IPS-15b (cell line): ENCODE measurements around the gene NFATC2.
"Not testable (repeated sequence)": the region's sequence is repeated elsewhere in the genome, so short reads cannot be mapped to it uniquely, and the experiment has no call there.

ENCODE experiments used
- H3K27me3 ChIP-seq: one replicate; pipeline ENCODE4 v1.6.1; 2013; ENCODE audit warnings: low read length; ENCODE audit not compliant: control insufficient read depth, insufficient read depth
- H3K36me3 ChIP-seq: one replicate; pipeline ENCODE4 v1.6.1; 2013; ENCODE audit warnings: low read length; ENCODE audit not compliant: control insufficient read depth, insufficient read depth
- H3K4me1 ChIP-seq: one replicate; pipeline ENCODE4 v1.6.1; 2013; ENCODE audit warnings: mild to moderate bottlenecking, low read length; ENCODE audit not compliant: control insufficient read depth, insufficient read depth
- H3K4me3 ChIP-seq: one replicate; pipeline ENCODE4 v1.5.1; 2013; ENCODE audit warnings: low read depth, low read length
- H3K9ac ChIP-seq: one replicate; pipeline ENCODE4 v1.6.1; 2013; ENCODE audit warnings: low read depth, mild to moderate bottlenecking, low read length
- H3K9me3 ChIP-seq: one replicate; pipeline ENCODE4 v1.6.1; 2013; ENCODE audit warnings: mild to moderate bottlenecking, low read length; ENCODE audit not compliant: control insufficient read depth, insufficient read depth

The NFATC2 gene

DNA sequence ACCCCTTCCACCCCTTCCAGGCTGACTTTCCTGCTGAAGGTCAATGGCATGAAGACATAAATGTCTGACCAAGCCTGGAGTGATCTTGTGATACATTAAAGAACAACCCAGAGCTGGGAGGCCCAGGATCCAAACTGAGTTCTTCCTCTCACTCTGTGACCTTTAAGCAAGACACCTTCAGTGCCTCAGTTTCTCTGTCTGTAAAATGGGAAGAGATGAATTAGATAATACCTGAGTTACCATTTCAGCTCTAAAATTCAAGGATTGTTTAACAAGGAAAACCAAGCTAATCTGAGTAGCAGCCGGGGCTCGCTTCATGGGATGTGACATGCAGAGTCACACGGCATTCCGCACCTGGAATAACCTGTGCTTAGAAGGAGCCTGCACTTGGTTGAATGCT lies 7.0 kb upstream of the NFATC2 start:
- no peak overlapping the region for H3K4me3 ChIP-seq
- no peaks in the 10 kb centered on the region for H3K4me1 ChIP-seq
- H3K9me3 ChIP-seq: no peaks in the 10 kb centered on the region
- no peak overlapping the region for H3K9ac ChIP-seq
- peaks cover 35% of the 10 kb centered on the region for H3K27me3 ChIP-seq
- no peaks in the 10 kb centered on the region for H3K36me3 ChIP-seq

DNA sequence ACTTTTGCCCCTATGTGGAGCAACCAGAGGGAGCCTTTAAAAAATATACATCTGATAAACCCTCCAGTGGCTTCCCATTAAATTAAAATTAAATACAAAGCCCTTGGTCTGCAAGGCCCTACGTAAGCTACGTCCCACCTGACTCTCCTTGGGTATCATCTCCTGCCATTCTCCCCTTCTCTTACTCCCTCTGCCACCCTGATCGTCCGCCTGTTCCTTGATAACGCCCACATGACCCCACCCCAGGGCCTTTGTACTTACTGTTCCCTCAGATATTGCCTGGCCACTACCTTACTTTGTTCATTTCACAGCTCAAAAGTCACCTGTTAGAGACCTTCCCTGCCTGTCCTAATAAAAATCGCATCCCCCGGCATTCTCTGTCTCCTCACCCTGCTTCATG lies 5.4 kb upstream of the NFATC2 start:
- Histone ChIP-seq H3K4me1 (no peaks in the 10 kb centered on the region), H3K9ac (no peak overlapping the region), H3K27me3 (peaks cover 48% of the 10 kb centered on the region), H3K9me3 (no peaks in the 10 kb centered on the region), H3K36me3 (no peaks in the 10 kb centered on the region), H3K4me3 (no peak overlapping the region)

DNA sequence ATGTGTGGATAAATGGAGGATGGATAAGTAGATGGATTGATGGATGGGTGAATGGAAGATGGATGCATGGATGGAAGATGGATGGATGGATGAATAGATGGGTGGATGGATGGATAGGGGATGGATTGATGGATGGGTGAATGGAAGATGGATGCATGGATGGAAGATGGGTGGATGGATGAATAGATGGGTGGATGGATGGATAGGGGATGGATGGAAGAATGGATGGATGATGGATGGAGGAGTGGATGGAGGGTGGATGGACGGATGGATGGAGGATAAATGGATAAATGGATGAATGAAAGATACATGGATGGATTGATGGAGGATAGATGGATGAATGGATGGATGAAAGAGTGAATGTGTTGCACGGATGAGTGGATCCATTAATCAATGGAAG lies 3.0 kb upstream of the NFATC2 start:
- no peaks in the 10 kb centered on the region for H3K4me1 ChIP-seq
- no peaks in the 10 kb centered on the region for H3K9me3 ChIP-seq
- no peak overlapping the region for H3K9ac ChIP-seq
- H3K27me3 ChIP-seq: peaks cover 50% of the 10 kb centered on the region
- H3K36me3 ChIP-seq: no peaks in the 10 kb centered on the region
- H3K4me3 ChIP-seq: no peak overlapping the region

DNA sequence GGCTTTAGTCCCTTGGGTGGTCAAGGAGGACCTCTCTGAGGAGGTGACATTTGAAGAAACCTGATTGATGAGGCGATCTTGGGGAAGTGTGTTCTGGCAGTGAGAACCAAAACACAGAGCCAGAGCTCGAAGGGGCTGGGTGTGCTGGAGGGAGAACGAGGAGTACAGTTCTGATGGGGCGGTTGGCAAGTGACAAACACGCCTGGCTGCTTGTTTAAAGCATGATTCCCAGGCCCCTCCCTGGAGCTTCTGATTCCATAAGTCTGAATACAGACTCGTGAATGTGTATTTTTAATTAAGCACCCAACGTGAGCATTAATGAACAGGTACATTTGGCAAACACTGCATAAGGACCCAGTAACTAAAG lies 886 bp upstream of the NFATC2 start:
- Histone ChIP-seq H3K27me3 (peaks cover 50% of the 10 kb centered on the region), H3K4me3 (no peak overlapping the region), H3K36me3 (no peaks in the 10 kb centered on the region), H3K9ac (no peak overlapping the region), H3K4me1 (no peaks in the 10 kb centered on the region), H3K9me3 (no peaks in the 10 kb centered on the region)

DNA sequence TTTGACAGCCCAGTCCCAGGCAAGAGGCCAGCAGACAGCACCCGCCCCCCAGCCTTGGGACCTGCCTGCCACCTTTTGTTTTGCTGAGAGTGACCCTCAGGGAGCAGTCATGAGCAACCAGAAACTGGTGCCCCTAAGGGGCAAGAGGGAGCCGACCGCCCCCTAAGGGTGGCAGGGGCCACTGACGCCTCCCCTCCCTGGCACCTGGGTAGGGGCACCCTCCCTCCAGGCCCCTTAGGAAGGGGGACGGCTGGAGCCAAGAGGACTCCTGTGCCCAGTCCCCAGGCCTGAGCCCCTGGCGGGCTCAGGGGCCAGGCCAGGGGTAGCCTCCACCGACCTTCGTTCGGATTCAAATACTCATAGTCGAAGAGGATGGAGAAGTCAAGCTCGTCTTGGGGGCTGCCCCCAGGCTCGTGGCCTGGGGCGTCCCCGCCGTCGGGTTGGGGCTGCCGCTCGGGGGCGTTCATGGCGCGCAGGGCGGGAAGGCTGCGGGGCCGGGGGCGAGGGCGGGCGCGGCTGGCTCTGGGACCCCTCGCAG lies 417 bp downstream of the NFATC2 start:
- H3K4me1 ChIP-seq: no peaks in the 10 kb centered on the region
- no peak overlapping the region for H3K9ac ChIP-seq
- no peaks in the 10 kb centered on the region for H3K9me3 ChIP-seq
- peaks cover 42% of the 10 kb centered on the region for H3K27me3 ChIP-seq
- no peaks in the 10 kb centered on the region for H3K36me3 ChIP-seq
- peak overlapping the region; percentile 38 for H3K4me3 ChIP-seq

DNA sequence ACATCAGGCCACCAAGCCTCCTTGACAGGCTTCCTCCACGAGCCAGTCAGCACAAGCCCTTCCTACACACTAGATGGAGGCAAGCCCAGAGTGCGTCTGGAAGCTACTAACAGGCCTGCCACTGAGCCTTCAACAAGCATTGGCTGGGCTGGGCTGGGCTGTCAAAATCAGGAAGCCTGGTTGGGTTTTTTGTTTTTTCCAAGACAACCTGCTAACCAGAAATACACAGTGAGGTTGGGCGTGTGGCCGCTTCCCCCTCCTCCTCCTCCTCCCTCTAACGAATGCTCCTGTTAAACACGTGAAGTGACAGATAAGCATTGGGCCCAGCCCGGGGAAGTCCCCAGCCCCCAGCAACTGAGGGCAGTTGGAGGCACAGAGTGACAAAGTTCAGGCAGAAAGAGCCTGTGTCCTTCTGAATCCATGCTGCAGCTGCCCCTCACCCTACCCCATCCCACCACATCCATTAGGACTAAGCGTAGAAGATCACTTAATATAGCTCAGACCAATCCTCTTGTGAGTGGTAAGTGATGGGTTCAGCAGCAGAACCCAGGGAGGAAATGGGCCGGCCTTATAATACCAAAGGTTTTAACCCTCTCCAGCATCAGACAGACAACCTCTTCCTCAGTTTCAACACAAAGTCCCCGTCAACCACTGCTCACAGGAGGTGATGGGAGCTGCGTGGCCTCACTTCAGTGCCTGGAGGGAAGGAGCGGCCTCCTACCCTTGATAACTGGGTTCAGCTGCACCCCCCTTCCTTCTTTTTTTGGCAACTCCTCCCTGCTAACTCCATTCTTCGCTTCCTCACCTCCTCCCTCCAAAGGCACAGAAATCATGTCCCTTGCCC lies 1.1 kb downstream of the NFATC2 start:
- Histone ChIP-seq H3K27me3 (peaks cover 35% of the 10 kb centered on the region), H3K36me3 (no peaks in the 10 kb centered on the region), H3K4me1 (no peaks in the 10 kb centered on the region), H3K9ac (no peak overlapping the region), H3K9me3 (no peaks in the 10 kb centered on the region), H3K4me3 (peak overlapping the region; percentile 38)

DNA sequence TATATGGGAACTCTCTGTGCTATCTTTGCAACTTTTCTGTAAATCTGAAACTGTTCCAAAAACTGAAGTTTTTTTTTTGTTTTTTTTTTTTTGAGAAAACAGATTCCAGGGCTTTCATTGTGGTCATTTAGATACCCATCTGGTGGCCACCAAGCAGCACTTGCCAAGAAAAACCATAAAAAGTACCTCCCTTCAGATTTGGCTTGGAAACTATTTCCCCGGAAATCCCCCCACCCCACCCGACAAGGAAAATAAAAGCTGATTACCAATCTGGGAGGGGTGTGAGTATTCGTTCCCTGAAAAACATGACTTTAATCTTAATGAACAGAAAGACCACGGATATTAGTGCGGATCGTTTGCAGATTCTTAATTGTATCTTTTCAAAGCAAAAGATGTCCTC lies 1.9 kb downstream of the NFATC2 start:
- Histone ChIP-seq H3K27me3 (peaks cover 26% of the 10 kb centered on the region), H3K9me3 (no peaks in the 10 kb centered on the region), H3K36me3 (no peaks in the 10 kb centered on the region), H3K9ac (no peak overlapping the region), H3K4me3 (no peak overlapping the region), H3K4me1 (no peaks in the 10 kb centered on the region)

DNA sequence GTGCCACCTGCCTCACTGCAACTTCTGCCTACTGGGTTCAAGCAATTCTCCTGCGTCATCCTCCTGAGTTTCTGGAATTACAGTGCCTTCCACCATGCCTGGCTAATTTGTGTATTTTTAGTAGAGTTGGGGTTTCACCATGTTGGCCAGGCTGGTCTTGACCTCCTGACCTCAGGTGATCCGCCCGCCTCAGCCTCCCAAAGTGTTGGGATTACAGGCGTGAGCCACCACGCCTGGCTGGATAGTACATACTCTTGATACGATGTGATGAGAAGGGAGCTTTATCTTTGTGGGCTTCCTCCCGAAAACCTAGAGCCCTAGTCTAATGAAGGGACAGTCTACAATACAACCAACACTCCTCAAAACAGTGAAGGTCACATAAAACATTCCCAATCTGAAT lies 2.4 kb downstream of the NFATC2 start:
- H3K36me3 ChIP-seq, H3K9ac ChIP-seq, H3K4me3 ChIP-seq, H3K4me1 ChIP-seq, H3K9me3 ChIP-seq: not testable (repeated sequence)
- peaks cover 21% of the 10 kb centered on the region for H3K27me3 ChIP-seq

DNA sequence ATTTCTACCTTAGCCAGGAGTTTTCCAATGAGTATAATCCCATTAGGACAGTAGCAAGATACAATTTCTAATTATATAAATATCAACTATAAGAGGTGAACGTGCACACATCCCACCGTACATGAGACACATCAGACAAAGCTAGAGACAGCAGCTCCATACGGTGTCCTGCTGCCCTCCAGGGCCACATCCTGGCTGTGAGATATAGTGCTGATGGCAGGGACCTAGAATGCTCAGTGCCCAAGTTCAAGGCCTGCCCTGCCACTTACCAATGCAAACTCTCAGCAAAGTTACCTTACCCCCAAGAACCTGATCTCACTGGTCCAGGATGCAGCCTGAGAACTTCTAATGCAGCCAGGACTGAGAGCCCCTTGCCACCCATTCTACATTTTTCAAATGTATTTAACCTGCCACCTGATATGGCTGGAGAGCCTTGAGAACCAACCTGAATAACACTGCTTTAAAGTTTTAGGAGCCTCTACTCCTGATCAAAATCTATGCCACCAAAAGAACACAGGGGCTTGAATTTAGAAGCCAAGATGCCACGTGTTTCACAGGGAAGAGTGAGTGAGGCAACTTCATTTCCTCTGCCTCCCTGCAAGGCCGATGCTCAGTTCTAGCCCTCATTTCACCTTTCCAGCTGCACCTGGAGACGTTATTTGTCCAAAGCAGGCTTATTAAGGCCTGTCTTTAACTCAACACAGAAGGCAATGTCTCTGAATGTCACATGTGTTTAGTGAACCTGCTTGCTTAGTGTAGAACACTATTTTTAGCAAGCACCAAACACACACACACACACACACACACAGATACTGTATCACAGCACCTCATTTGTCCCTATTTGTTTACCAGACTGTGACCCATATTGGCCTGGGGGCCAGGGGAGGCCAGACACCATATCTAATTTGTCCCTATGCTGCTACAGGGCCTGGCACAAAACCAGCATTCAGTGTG lies 6.1 kb downstream of the NFATC2 start:
- Histone ChIP-seq H3K9ac (no peak overlapping the region), H3K36me3 (no peaks in the 10 kb centered on the region), H3K4me1 (no peaks in the 10 kb centered on the region), H3K9me3 (no peaks in the 10 kb centered on the region), H3K4me3 (no peak overlapping the region), H3K27me3 (no peaks in the 10 kb centered on the region)

DNA sequence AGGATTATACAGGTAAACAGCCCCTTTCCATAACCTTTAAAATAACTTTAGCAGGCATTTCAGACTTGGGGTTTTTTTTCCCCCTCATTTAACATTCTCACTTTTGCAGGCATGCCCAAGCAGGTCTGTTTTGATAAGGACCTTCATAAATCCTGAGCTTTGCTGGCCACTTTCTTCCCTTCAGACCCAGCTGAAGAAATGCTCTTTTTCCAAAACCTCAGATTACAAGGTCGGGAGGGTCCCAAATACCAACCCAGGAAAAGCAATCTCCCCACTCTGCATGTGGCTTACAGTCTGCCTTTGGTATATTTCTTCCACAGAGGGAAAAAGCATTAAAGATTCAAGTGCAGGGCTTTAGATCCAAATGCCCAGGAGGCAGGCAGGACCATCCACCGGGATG lies 6.8 kb downstream of the NFATC2 start:
- H3K4me3 ChIP-seq: no peak overlapping the region
- no peaks in the 10 kb centered on the region for H3K9me3 ChIP-seq
- H3K27me3 ChIP-seq: no peaks in the 10 kb centered on the region
- no peak overlapping the region for H3K9ac ChIP-seq
- H3K4me1 ChIP-seq: no peaks in the 10 kb centered on the region
- no peaks in the 10 kb centered on the region for H3K36me3 ChIP-seq

DNA sequence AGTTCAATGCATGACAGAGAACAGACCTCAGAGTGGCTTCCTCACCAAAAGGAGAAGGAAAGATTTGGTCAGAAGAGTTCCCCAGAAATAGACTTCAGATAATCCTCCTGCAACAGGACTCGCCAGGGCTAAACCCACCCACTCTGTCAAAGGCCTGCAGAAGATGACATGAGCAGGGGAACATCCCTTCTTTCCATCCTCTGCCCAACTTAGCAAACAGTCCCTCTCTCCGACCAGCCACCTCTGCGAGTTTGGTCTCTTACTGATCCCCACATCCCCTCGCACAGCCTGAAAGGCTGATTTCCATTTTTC lies 7.5 kb downstream of the NFATC2 start:
- Histone ChIP-seq H3K27me3 (no peaks in the 10 kb centered on the region), H3K36me3 (no peaks in the 10 kb centered on the region), H3K4me3 (no peak overlapping the region), H3K4me1 (no peaks in the 10 kb centered on the region), H3K9ac (no peak overlapping the region), H3K9me3 (no peaks in the 10 kb centered on the region)
